ENCODE results near the gene PPM1M.

DNA sequence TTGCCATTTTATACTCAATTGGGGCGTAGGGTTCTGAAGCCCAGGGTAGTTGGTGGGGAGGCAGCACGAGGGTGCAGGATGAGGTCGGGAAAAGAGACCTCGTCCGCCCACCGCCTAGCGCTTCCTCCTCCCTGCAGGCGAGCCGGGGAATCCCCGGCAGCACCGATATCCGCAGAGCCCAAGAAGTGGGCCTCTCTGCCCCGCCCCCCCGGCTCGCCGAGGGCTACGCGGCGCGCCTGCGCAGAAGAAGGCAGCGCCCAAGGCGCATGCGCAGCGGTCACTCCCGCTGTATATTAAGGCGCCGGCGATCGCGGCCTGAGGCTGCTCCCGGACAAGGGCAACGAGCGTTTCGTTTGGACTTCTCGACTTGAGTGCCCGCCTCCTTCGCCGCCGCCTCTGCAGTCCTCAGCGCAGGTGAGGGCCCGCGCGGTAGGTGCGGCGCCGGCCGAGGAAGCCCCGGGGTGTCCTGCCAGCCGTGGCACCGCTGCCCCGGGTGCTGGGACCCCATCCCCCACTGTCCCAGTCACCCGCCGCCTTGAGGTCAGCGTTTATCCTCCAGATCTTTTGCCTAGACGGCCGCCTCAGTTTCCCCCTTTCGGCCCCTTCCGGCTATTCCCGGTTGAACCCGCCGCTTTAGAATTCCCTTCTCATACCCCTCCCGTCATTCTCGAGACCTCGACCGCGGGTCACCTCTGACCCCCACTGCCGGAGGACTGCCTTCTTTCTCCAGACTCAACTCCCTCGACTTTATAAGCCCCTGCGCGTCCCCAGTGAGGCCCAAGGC, 47.5 kb upstream of the PPM1M start, which contains the start of gene ALAS1:
- TF ChIP-seq CTCF (IDR thresholded peaks at IDR 0.05) = peak in 3 of 5 experiments; percentile 15 to 59 (median 37)
- peak; percentile 95 to 99 (median 98) for TF ChIP-seq POLR2AphosphoS5 (IDR thresholded peaks at IDR 0.05)

Data from transverse colon (tissue), 4 donors.